Activated T-helper 1 cell treated with Interleukin-2 at 50 U/mL for 16 hours (primary cell): Measurements from ENCODE around the gene NOTCH1.

ENCODE experiments used
- DNase-seq: peaks from one replicate; pipeline ENCODE4 v3.0.0-alpha.2; 2020; ENCODE audit warnings: low read depth

Gene NOTCH1

DNA sequence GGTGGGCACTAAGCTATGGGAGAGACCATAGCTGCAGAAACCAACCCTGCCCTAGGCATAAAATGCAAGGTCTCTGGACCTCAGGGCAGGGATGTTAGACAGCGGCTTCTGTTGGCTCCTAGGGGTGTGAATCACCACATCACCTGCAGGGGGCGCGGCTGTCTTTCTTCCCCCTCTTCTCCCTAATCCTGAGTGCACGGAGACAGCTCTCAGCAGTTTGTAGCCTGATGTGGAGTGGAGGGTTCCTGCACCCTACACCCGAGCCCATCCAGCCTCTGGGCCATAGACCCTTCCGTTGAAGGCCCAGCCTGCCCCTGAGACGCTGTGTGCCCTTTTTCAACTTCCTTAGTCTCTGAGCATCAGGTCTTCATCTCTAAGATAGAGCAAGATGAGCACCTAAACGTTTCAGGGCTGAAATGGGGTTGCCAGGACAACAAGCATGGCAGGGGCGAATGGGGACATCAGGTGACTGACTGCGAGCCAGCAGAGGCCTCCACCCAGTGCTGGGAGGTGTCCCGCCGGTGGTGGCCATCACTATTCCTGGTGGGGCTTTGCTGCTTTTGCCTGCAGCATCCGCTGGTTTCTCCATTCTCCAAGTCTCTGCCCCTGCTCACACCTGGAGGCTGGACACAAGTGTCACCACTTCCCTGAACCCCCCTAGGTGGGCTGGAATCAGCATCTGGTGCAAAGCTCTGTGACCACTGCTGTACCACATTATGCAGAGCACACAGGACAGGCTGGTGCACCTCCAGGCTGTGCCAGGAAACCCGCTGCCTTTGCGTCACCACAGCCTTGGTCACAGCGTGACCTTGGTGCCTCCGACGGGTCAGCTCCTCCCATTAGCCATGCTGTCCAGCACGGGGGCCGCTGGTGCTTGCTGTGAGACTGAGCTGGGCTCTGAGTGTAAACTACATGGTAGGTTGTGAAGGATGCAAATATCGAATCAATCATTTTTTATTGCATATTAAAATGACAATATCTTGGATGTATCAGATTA is 60.5 kb downstream of the NOTCH1 start:
- peak; percentile 69 for DNase-seq

DNA sequence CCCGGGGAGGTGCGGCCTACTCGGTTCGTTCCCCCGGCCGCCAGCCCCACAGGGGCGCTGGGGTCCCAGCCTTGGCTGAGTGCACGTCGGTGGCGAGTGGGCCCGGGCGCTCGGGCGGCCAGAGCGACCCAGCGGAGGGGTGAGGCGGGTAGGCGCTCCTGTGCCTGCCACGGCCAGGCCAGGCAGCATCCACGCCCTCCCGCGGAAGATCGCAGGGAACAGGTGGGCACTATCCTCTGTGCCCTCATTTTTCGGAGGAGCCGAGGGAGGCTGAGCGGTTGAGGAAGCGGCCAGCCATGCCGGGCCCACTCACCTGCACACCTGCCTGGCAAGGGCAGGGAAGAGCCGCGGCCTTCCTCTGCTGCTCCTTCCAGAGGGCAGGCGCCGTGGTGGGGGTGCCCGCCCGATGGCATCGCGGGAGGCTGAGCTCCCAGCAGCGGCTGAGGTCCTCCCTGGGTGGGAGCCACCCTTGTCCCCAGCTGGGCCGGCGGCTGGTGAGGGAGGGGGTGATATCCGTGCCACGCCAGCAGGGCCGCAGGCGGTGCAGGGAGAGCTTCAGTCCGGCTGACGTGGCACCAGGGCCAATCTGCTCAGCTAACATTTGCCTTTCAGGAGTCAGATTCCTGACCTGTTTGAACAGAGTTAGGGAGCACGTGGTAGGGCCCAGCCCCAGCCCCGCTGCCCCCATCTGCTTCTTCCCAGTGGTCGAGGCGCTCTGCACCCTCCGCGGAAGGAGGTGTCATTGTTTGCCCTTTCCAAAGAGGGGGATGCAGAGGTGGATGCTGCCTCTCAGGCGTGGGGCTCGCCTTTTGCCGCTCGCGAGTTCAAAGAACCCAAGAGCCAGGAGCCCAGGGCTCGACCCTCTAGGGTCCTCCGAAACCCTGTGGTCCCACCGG is 61.4 kb downstream of the NOTCH1 start:
- no peak for DNase-seq

DNA sequence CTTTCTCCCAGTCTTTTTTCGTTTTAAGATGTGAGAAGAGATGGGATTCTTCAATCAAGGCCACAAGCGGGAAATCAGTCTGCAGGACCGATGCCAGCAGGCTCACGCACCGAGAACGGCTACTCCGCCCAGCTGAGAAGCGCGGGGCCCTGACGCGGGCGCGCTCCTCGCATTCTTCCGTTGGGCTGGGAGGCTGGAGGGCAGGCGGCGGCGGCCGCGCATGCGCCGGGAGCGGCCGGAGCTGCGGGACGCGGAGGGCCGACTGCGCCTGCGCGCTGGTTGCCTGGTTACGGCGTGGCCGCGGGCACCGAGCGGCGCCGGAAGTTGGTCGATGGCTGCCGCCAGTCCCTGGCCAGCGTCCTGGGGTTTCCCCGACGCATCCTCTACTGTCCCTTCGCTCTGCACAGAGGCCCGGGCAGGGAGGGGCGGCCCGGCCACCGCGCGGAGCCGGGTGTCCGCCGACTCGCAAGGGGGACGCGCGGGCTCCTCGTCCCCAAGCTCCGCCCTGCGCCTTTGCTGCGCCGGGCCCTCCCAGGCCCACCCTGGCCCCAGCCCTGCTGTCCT is 62.2 kb downstream of the NOTCH1 start:
- peak; percentile 96 for DNase-seq

DNA sequence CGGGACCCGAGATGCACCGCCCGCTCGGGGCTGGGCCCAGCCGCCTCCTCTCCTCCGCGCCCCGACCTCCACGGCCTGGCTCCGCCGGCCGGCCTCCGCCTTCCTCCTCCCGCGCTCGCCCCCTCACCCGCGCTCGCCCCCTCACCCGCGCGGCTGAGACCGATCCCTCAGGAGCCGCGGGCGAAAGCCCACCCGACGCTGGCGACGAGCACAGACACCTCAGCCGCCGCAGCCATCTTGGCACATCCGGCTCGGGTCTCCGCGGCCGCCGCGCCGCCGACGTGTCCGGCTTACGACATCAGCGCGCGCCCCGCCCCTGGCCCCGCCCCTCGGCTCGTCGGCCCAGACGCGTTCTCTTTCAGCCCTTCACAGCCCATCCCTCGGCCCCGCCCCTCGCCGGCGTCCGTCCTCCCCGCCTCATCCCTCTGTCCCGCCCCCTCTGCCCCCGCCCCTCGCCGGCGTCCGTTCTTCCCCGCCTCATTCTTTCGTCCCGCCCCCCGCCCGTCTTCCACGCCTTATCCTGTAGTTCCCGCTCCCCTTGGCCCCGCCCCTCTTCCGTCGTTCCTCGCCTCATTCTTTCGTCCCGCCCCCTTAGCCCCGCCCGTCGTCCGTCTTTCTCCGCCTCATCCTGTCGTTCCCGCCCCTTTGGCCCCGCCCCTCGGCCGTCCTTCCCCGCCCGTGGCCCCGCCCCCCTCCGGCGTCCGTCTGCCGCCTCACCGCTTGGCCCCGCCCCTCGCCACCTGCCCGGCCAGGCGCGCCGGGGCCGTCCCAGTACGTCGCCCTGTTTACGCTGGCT is 62.9 kb downstream of the NOTCH1 start, which contains the start of gene SEC16A:
Gene SEC16A (minus strand): TSS at position 248 of the 796 bp plus-strand sequence. CDS start 5,425 bp downstream, outside the sequence.
- peak; percentile 99 for DNase-seq

DNA sequence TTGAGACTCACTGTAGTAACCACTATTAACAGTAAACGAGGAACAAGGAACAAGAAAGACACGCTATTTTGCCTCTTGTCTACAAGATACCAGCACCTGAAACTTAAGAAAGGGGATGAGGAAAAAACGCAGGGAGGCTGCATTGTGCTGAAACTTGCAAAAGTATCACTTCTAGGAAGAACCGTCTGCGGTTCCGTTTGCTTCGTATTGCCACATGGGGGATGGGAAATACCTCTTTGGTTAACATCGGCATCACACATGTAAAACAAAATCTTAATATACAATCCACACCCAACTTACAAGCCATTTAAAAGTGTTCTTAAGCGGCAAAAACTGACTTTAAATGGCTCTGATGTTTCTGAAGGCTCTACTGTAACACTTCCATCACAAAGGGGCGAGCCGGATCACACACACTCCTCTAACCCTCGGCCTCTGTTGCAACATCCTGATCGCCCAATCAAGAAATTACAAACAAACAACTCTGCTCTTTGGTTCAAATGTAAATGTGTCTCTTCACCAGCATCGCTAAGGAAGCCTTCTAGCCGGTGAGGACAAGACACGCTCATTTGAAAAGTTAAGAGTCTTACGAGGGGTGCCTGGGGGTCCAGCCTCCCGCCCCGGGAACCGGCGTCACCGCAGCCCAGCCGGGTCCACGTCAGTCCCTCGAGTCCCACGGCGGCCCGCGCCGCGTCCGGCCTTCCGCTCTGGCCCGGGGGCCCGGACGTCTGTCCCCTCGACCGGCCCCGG is 63.6 kb downstream of the NOTCH1 start:
- no peak for DNase-seq

DNA sequence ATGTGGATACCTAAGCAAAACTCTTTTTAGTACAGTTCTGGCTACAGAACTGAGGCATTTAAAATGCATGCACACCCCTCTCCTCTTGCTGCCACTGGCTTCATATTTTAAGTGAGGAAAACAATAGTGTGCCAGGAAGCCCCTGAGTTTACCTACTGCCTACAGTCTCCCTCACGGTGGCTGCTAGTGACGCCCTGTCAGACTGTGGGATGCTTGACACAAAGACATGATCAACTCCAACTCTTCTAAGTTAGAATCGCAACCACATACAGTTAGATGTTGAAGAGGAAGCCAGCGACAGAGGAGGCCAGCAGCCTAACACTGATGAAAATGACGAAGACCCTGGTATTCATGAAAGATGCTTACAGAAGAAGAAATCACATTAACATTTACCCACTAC is 64.3 kb downstream of the NOTCH1 start:
- DNase-seq, result no peak

DNA sequence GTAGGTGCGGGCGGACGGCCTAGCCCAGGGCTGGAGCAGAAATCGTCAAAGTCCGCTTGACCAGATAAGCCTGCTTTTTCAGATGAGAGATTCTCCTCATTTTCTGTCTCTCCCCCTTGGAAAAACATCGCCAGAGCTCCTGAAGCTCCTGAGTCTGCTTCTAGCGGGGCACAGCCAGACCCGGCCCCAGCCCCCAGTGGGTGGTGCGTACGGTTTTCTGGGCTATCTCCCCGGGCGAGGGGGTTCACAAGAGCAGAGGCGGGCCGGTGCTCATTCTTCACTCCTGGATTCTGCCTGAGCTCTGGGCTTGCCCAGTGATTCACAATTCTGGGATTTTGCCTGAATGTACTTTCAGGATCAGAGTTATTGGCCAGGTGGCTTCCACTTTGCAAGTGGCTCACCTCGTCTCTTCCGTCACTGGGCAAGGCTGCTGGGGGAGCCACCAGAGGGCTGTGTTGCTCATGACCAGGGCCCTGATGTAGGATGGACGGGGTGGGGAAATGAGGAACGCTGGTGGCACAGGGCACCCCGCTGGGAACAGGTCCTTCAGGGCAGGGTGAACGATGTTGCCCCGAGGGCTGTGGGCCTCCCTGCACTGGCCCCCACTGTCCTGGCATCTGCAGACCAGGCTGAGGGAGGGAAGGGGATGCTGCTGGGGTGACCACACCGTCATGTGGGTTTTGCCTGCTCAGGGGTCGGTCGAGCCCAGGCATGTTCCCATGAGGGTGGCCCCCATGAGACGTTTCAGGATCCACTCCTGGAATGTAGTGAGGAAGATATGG is 69.3 kb downstream of the NOTCH1 start:
- no peak for DNase-seq

DNA sequence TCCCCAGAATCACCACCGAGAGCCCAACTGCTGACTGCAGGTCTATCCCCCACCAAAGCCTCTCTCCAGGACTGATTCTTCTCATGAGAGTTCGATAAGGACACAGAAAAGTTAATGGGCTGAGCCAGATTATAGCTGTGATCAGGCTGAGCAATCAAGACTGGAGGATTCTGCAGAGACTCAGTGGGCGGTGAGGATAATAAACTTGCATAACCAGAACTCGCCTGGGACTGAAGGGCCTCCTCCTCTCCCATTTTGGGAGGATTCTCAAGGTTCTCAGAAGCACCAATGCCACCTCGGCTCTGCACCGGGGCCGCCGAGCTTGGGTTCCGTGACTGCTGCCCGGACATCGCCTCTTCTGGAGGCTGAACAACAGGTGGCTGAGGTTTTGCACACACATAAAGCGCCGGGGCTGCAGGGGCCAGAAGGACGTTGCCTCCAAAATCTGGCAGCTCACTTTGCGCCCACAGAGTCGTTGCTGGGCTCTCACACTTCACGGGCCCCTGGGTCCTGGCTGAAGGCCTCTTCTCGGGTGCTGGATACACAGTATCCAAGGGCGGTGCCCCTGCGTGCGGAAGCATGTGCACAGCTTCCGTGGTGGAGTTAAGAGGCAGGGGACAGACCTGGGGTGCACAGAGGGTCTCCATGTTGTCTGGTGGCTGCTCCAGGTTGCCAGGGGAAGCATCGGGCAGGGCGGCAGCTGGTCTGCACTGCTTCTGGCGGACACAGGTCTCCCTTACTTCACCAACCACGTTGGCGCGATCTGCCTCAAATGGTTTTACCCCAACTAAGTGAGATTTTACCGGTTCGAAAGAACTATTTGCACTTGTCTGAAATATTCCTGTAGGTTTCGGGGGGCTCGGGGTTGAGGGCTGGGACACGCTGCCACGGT is 70.6 kb downstream of the NOTCH1 start:
- no peak for DNase-seq

DNA sequence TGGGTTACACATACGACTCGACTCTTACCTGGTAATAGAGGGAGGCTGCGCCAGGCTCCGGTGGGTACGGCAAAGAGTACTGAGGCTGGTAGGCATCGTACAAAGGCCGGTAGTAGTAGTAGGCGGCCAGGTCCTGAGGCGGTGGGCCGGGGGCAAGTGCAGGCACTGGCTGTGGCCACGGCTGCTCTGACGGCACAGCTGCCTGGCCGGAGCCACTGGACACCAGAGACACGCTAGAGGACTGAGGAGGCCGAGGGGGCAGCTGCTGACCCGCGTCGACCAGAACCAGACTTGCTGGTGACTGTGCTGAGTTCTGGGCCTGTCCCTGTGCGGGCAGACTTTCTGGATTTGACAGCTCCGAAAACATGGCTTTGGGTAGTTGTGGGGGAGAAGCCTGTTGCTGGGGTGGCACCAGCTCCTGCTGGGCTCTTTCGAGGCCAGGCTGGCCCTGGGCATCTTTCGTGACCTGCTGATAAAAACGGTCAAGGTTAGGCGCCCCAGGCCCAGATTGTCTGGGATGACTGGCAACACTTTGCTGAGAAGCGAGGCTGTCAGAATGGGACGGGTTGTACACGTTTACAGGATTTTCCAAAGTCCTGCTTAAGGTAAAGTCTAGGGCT is 71.7 kb downstream of the NOTCH1 start:
- no peak for DNase-seq

DNA sequence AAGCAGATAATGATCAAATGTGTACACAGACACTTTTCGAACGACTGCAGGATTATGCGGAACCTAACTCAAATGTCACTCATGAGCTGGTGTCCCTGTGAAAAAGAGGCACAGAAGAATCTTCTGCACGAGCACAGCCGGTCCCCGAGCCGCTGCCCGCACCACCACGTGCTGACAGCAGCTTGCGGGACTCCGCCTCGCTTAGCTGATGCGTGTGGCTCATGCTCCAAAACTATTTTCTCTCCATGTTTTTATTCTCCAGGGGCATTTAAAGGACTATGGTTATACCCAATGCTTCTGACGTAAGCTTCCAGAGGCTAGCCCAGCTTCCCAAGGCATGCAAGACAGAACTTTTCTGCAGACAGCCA is 72.5 kb downstream of the NOTCH1 start:
- no peak for DNase-seq

DNA sequence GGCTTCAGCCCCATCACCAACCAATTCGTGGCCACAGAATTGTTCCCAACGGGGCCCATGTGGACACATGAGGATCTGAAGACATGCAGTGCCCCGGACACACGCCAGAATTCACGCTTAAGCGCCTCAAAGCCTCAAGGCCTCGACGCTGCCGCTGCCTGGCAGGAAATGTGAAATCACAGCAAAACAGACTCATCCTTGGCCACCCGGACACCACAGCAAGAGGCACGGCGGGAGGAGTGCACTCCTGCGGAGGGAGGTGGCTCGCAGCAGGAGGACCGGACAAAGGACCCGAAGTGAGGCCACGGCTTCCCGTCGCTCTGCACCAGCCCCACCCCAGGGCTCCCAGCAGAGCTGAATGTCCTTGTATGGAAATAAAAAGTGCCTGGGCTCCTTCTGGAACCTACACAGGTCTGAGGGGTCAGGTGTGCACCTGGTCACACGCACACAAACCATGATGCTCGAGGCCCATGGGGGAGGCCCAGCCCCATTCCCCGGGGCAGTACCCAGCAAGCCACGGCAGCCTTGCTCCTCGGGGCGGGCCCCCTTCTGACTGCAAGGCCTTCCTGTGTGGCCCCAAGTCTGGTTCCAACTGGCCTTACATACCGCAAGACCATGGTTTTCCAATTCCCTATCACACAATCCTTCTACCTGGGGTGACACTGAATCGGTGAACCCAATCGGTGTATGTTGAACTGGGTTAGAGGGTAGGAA is 73.1 kb downstream of the NOTCH1 start:
- no peak for DNase-seq

DNA sequence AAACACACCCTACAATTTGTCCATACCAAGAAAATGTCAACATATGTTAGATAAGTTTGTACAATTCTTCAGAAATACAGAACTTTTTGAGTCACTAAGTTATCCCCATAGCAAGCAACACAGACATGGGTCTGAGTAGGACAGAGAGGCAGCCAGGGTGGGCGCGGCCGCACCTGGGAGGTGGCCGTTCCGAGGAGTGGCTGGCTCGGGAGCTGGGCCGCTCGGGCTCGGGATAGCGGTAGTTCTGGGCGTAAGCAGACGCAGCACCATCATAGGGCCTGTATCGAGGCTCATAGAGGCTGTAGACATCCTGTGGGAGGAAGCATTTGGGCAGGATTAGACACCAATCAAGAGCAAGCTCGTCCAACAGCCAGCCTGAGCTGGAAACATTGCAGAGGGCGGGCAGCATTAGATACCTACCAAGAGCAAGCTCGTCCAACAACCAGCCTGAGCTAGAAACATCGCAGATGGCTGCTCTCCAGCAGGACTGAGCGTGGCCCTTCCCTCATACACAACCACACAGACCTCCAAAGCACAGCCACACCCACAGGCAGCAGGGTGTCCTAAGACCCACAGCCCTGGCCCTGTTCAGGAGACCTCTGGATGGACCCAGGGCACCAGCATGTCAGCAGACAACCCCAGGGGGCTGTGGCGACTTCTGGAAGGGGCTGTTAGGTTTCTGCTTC is 73.9 kb downstream of the NOTCH1 start:
- no peak for DNase-seq

DNA sequence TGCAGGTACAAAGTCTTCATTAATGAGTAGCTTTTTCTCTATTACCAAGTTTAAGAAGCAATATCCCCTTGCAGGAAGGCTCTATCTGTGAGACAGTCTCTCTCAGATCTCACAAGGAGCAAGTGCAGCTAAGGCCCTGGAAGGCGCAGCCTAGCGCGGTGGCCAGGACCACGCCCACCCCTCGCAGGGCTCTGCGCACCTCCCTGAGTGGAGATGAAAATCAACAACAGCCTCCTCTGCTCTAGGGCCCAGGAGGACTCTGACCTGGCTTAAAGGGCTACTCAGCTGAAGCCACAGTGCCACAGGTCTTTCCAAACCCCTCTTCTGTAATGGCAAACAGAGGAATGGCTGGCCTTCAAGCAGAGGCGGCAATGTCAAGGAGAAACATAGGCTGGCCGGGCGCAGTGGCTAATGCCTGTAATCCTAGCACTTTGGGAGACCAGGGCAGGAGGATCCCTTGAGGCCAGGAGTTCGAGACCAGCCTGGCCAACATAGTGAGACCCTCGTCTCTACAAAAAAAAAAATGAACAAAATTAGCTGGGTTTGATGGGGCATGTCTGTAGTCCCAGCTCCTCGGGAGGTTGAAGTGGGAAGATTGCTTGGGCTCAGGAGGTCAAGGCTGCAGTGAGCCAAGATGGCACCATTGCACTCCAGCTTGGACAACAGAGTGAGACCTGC is 74.9 kb downstream of the NOTCH1 start:
- DNase-seq, result no peak

DNA sequence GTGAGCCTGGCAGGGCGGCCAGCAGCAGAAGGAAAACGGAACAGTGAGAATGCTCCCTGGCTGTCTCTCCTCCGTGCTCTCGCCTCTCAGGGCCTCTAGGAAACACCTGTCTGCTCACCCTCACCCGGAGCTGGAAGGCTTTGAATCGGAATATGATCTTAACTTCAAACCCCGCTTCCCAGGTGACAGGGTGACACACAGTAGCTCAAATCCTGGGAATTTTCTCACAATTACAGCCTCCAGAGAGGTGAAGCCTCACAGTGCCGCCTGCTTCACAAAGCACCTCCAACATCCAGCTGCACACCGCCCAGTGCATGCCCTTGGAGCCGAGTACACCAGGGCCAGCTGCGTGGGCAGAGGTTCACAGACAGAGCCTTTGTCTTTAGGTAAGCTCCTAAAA is 75.5 kb downstream of the NOTCH1 start:
- DNase-seq, result no peak

DNA sequence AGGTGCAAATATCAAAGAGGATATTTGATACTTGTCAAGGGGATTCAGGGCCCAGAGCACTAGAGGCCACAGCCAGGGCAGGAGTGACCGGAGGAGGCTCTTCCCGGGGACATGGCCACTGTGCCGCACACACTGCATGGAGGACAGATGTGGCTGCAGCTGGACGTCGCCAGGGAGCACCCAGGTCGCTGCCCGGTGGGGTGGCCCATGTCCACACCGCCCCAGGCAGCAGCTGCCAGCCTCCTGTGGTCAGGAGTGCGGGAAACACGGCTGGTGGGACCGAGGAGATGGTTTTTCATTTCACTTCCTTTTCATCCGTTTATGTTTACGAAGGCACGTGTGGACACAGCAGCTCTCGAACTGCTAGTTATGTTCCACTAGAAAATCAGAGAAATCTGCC is 78.1 kb downstream of the NOTCH1 start:
- DNase-seq, result no peak

DNA sequence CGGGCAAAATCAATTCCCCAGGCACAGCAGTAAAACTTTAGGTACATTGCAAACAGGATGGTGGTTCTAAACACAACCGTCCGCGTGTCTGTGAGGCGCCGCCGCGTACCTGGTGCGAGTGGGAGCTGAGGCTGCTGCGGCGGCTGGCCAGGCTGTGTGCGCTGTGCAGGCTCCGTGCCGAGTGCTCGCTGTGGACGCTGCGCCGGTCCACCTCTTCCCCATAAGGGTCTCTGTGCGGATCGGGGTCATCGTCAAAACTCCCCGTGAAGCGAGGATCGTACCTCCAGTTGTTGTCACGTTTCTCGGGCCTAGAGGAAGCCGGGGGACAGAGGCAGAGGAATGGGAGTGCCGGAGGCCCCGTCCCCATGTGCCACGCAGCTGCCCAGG is 79.7 kb downstream of the NOTCH1 start:
- no peak for DNase-seq
